HuH-7 (cell line): Measurements from ENCODE around the gene ITGAX.
A peak's percentile ranks its signal among the peaks of the same experiment; 100 is the strongest.

Experiments
- DNase-seq: peaks from one replicate; pipeline ENCODE4 v3.0.0; 2011; ENCODE audit warnings: low spot score

The ITGAX gene

GRCh38 chr16:31375231-31375630 is 20.3 kb downstream of the ITGAX start:
- DNase-seq = no peak

- DNase-seq = no peak
These were observed 21.7 kb downstream of the ITGAX start for GRCh38 chr16:31376705-31377104.

- no peak for DNase-seq
These were observed 22.4 kb downstream of the ITGAX start for GRCh38 chr16:31377210-31377903.

- DNase-seq = no peak
These were observed 25.2 kb downstream of the ITGAX start for GRCh38 chr16:31380201-31380600.

- DNase-seq = peak; percentile 84
These were observed 27.6 kb downstream of the ITGAX start for GRCh38 chr16:31382485-31383161.

GRCh38 chr16:31385680-31386079 is 30.7 kb downstream of the ITGAX start:
- no peak for DNase-seq

GRCh38 chr16:31386157-31386984 is 31.4 kb downstream of the ITGAX start:
- no peak for DNase-seq

- DNase-seq = no peak
These were observed 33.6 kb downstream of the ITGAX start for GRCh38 chr16:31388535-31388934.

GRCh38 chr16:31390504-31391041 is 35.6 kb downstream of the ITGAX start:
- DNase-seq = no peak

GRCh38 chr16:31393056-31393455 is 38.1 kb downstream of the ITGAX start, which contains the start of gene ITGAD:
TSS of gene ITGAD (plus strand) at chr16:31393335. CDS start at chr16:31393361, 26 bp downstream.
- DNase-seq = no peak

- DNase-seq = no peak
These were observed 40.7 kb downstream of the ITGAX start for GRCh38 chr16:31395647-31396046.

- DNase-seq = no peak
These were observed 42.2 kb downstream of the ITGAX start for GRCh38 chr16:31397096-31397660.

- DNase-seq = no peak
These were observed 42.7 kb downstream of the ITGAX start for GRCh38 chr16:31397701-31398100.

GRCh38 chr16:31400191-31400590 is 45.2 kb downstream of the ITGAX start:
- DNase-seq = no peak

GRCh38 chr16:31401436-31401835 is 46.5 kb downstream of the ITGAX start:
- no peak for DNase-seq

GRCh38 chr16:31402687-31403086 is 47.7 kb downstream of the ITGAX start:
- DNase-seq = no peak

- no peak for DNase-seq
These were observed 48.8 kb downstream of the ITGAX start for GRCh38 chr16:31403590-31404352.

- peak; percentile 53 for DNase-seq
These were observed 49.5 kb downstream of the ITGAX start for GRCh38 chr16:31404353-31405064.

GRCh38 chr16:31407406-31407805 is 52.4 kb downstream of the ITGAX start:
- no peak for DNase-seq

- no peak for DNase-seq
These were observed 54.5 kb downstream of the ITGAX start for GRCh38 chr16:31409433-31409832.

- DNase-seq = no peak
These were observed 55.1 kb downstream of the ITGAX start for GRCh38 chr16:31410082-31410481.
